Lung (tissue), 12 donors: ENCODE measurements around the gene OPRL1. TPM values are rescaled to one million over a fixed set of nuclear protein-coding genes. Genes with fewer than 3 reads are reported as not detected.

Experiments used
- ATAC-seq: fragments of 200-7000 bp; cut with Tn5 transposase; one replicate; pipeline ENCODE4 v1.9.1; 2020; ENCODE audit warnings: moderate number of reproducible peaks; ENCODE audit not compliant: insufficient read depth, low FRiP score
- DNase-seq, 3 donors: peaks; one replicate each; pipeline ENCODE4 v3.0.0-alpha.2; 2013 to 2017
- H3K27ac ChIP-seq, 2 donors: one replicate each; pipeline ENCODE4 v1.5.1; 2013; ENCODE audit warnings: mild to moderate bottlenecking in 2 of 2, moderate library complexity in 2 of 2, control low read depth in 1 of 2, inconsistent platforms in 1 of 2, low read depth in 1 of 2, low read length in 1 of 2
- H3K27me3 ChIP-seq, 3 donors: one replicate each; pipeline ENCODE4 v1.5.1; 2013; ENCODE audit warnings: low read length in 2 of 3; ENCODE audit not compliant: control insufficient read depth in 3 of 3, insufficient read depth in 3 of 3
- H3K36me3 ChIP-seq, 4 donors: one replicate each; pipeline ENCODE4 v1.5.1; 2013; ENCODE audit warnings: low read length in 4 of 4, mild to moderate bottlenecking in 1 of 4, moderate library complexity in 1 of 4; ENCODE audit not compliant: control insufficient read depth in 4 of 4, insufficient read depth in 4 of 4
- H3K4me1 ChIP-seq, 5 donors: one replicate each; pipeline ENCODE4 v1.5.1; 2013; ENCODE audit warnings: low read length in 5 of 5, mild to moderate bottlenecking in 2 of 5, moderate library complexity in 1 of 5; ENCODE audit not compliant: control insufficient read depth in 5 of 5, insufficient read depth in 5 of 5
- H3K4me3 ChIP-seq: one replicate; pipeline ENCODE4 v1.5.1; 2013; ENCODE audit warnings: mild to moderate bottlenecking, control low read depth, moderate library complexity
- H3K9ac ChIP-seq, 2 donors: one replicate each; pipeline ENCODE4 v1.5.1; 2013; ENCODE audit warnings: low read length in 2 of 2, control low read depth in 1 of 2; ENCODE audit not compliant: insufficient read depth in 1 of 2
- H3K9me3 ChIP-seq, 4 donors: one replicate each; pipeline ENCODE4 v1.5.1; 2013; ENCODE audit warnings: low read length in 3 of 4, mild to moderate bottlenecking in 1 of 4, moderate library complexity in 1 of 4; ENCODE audit not compliant: control insufficient read depth in 4 of 4, insufficient read depth in 3 of 4
- CTCF ChIP-seq: IDR thresholded peaks from 2 replicates; pipeline ENCODE4 v1.5.1; 2012; ENCODE audit warnings: mild to moderate bottlenecking; ENCODE audit errors: control extremely low read depth, extremely low read depth
- WGBS, 2 donors: extraction: QIAGEN DNeasy Blood & Tissue Kit; methylation state at CpG; one replicate each; pipeline ENCODE4 v1.1.7; 2013; 5-methylcytosine and 5-hydroxymethylcytosine counted together
- polyA plus RNA-seq, 2 donors: library from polyadenylated mRNA; stranded (reverse); fragments of 200-250 nt; gene quantifications; one replicate each; pipeline ENCODE4 v1.2.1, GENCODE V29; 2013
- total RNA-seq, 2 donors: library from RNA; depleted of rRNA in 1 of 2; stranded (reverse); fragments of >200 nt in 1 of 2; gene quantifications; one replicate each; pipeline ENCODE4 v1.2.1, GENCODE V29; 2014 to 2021
- donor health status: control.
- donor health status: control.
- donor health status: Bipolar disorder and iron deficiency.
- donor health status: healthy.
- donor health status: DM: yes; HTN: yes; CAD: no.

The OPRL1 gene
- total and polyA plus RNA-seq, 4 donors = 0.45 to 3.1 (median 2.1) TPM

- WGBS, 2 donors = 40 to 46% methylated on average over 6 to 7 of the region's 7 CpGs
- Histone ChIP-seq H3K27ac (peak overlapping the region; percentile 52 to 78), H3K9ac (no peak overlapping the region), H3K4me1 (peaks cover 0 to 57% (median 17%) of the 10 kb centered on the region in 5 donors), H3K4me3 (no peak overlapping the region), H3K27me3 (no peaks in the 10 kb centered on the region), H3K36me3 (no peaks in the 10 kb centered on the region), H3K9me3 (no peaks in the 10 kb centered on the region)
- ATAC-seq (no peak), DNase-seq (peak in 1 of 3 donors; percentile 59)
- no peak for TF ChIP-seq CTCF
These were observed 23.3 kb upstream of the OPRL1 start for GRCh38 chr20:64056639-64056888.

GRCh38 chr20:64056889-64057627 is 22.8 kb upstream of the OPRL1 start:
- Histone ChIP-seq H3K4me3 (no peak overlapping the region), H3K27ac (peak overlapping the region; percentile 52 to 78), H3K36me3 (no peaks in the 10 kb centered on the region), H3K27me3 (no peaks in the 10 kb centered on the region), H3K4me1 (peaks cover 0 to 53% (median 17%) of the 10 kb centered on the region in 5 donors), H3K9ac (no peak overlapping the region), H3K9me3 (no peaks in the 10 kb centered on the region)
- no peak for TF ChIP-seq CTCF
- WGBS, 2 donors = 48 to 57% methylated on average over 37 to 39 of the region's 39 CpGs
- peak in 1 of 3 donors; percentile 44 for DNase-seq
- ATAC-seq = no peak

- no peaks in the 10 kb centered on the region for H3K9me3 ChIP-seq
- H3K27me3 ChIP-seq = no peaks in the 10 kb centered on the region
- H3K9ac ChIP-seq = no peak overlapping the region
- peak; percentile 54 for TF ChIP-seq CTCF
- ATAC-seq = peak; percentile 63
- peaks cover 0 to 51% (median 22%) of the 10 kb centered on the region in 5 donors for H3K4me1 ChIP-seq
- 33 to 45% methylated on average over 31 to 33 of the region's 33 CpGs for WGBS, 2 donors
- H3K36me3 ChIP-seq = no peaks in the 10 kb centered on the region
- no peak overlapping the region for H3K4me3 ChIP-seq
- DNase-seq = peak; percentile 76 to 83 (median 82)
- peak overlapping the region; percentile 52 to 78 for H3K27ac ChIP-seq
These were observed 22.0 kb upstream of the OPRL1 start for GRCh38 chr20:64057628-64058498.
